G401 (cell line): ENCODE data around the gene CREBBP. TPM values are rescaled to one million over a fixed set of nuclear protein-coding genes. Genes with fewer than 3 reads are reported as not detected.

ENCODE experiments used
- DNase-seq: peaks from one replicate; pipeline ENCODE4 v3.0.0-alpha.2; 2015; ENCODE audit warnings: low spot score
- in situ Hi-C: cut with HindIII; loops from 2 replicates; pipeline ENCODE4 v1.10.0; 2016; ENCODE audit warnings: low sequenced_read_pairs, mixed read lengths
- total RNA-seq: library from RNA; depleted of rRNA; stranded (reverse); fragments of >200 nt; shearing (Covaris generic); gene quantifications from 2 replicates; pipeline ENCODE4 v1.2.3, GENCODE V29; 2014

Gene CREBBP
- total RNA-seq, 1 experiment from 2014 or later, result 8.6 TPM

GRCh38 chr16:3807425-3808123 lies 72.9 kb downstream of the CREBBP start:
- no peak for DNase-seq

DNA sequence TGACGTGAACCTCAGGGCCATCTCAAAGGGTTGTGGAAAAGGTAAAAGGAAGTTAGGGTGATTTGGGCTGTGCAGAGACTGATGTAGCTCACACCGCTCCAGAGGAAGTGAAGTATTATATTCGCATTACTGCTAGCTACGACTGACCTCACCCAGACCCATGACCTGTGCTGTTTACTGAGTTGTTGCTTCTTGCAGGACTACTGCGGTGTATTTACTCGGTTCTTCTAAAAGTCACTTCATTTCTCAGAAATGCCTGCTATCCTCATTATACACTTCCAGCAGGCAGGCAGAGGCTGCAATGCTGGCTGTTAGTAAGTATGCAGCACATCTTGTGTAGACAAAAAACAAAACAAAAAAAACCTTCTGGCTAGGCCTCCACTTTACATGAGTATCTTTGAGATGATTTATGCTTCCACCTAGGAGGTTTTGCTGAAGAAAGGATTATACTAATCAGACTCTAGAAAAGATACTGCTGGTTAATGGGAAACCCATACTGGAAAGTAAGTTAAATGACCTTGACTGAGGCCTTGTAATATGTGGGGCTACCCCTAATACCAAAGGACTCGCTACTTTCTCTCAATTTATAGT lies 76.0 kb downstream of the CREBBP start:
- in situ Hi-C loops, result no loop called here
- no peak for DNase-seq

More at GRCh38 chr16:3807425-3808123, 72.9 kb downstream of the CREBBP start:
- in situ Hi-C loops, result no loop called here

GRCh38 chr16:3800477-3801270 lies 79.8 kb downstream of the CREBBP start:
- in situ Hi-C loops, result no loop called here
- DNase-seq, result no peak

DNA sequence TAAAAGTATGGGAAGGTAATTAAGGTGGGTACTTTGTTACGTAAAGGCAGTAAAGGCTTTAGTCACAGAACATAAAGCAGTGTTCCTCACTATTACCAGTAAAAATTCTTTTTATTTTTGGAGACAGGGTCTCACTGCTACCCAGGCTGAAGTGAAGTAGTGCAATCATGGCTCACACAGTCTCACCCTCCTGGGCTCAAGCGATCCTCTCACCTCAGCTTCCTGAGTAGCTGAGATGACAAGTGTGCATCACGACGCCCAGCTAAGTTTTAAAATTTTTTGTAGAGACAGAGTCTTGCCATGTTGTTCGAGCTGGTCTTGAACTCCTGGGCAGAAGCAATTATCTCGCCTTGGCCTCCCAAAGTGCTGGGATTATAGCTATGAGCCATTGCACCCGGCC lies 80.5 kb downstream of the CREBBP start:
- in situ Hi-C loops, result no loop called here
- DNase-seq, result no peak

DNA sequence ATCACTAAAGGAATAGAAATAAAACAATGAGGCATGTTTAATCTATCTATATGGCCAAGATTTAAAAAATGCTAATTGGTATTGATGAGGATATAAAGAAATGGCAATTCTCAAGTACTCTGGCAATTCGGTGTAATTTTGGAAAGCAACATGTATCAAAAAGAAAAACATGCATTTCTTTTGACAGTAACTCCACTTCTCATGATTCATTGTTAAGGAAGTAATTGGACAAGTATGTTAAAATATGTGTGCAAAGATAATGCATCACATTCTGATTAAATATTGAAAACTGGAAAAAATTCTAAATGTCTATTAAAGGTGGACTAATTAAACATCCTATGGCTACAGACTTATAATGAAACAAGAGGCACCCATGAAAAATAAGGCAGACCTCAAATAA lies 81.2 kb downstream of the CREBBP start:
- DNase-seq, result no peak

GRCh38 chr16:3798838-3799237 lies 81.7 kb downstream of the CREBBP start:
- DNase-seq, result no peak
- in situ Hi-C loops, result no loop called here

More for the DNA sequence above, 81.2 kb downstream of the CREBBP start:
- in situ Hi-C loops, result no loop called here

GRCh38 chr16:3797904-3798811 lies 82.4 kb downstream of the CREBBP start:
- peak; percentile 37 for DNase-seq
- in situ Hi-C loops, result no loop called here

DNA sequence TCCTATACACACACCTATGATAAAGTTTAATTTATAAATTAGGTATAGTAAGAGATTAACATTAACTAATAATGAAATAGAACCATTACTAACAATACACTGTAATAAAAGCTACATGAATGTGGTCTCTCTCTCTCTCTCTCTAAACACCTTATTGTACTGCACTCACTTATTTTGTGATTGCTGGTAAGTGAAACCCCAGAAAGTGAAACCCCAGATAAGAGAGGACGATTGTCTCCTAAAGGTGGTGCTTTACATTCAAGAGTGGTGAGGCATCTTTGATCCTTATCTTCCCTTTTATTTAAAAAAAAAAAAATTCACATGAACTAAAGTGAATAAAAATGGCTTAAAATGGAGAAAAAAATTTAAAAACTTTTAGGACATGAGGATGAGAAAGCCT lies 83.0 kb downstream of the CREBBP start:
- no peak for DNase-seq
- in situ Hi-C loops, result no loop called here

DNA sequence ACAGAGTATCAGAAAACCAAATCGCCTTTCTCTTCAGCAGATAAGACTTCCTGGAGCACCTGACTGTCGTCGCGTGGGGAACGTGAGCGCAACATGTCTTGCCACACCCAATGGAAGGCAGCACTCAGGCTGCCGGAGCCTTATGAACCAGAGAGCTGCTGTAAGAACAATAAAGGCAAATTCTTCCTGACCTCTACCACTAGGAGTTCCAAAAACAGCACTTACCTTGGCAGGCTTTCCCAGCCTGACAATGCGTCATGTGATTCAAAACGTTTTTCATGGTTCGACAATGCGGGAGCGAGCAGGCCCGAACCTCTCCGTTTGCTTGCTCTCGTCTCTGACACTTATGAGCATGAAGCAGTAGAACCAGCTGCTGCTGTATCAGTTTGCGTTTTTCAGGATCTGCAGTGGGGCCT lies 87.3 kb downstream of the CREBBP start:
- in situ Hi-C loops, result no loop called here
- DNase-seq, result peak; percentile 57

DNA sequence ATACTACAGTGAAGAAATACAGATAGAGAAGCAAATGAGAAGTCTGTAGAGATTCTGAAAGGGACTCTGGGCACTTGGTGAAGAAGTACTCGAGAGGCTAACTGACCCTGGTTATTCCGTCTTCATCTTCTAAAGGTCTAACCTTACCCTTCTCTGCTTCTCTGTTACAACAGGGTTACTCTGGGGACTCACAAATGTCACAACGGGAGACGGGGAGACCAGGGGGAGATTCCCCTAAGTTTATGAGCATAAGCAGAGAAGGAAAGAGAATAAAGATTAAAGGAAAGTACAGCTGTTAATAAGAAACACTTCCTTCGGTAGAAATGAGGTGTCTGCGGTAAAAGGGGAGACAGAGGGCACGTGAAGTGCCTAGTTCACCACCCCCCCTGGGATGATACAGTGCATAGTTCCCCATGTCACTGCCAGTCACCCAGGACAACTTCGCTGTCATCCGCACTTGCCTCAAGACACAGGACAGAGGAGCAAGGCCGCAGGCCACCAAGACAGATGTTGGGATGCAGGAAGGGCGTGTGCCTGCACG lies 88.0 kb downstream of the CREBBP start:
- no peak for DNase-seq
- in situ Hi-C loops, result no loop called here

DNA sequence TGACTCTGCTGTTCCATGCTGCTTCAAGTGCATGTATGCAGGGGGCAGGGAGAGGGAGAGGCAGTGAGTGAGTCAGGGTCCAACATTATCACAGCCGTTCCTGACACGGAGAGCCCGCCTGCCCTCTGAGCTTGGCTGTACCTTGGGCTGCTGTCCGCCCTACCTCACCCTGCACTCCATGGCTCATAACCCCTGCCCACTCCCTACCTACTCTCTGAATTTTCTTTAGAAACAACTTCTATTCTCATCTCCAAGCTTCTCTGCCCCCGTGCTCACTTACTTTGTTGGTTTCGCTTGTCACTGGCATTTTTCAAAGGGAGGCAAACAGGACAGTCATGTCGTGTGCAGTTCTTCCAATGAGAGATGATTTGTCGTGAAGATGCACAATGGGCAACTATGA lies 88.8 kb downstream of the CREBBP start:
- DNase-seq, result no peak
- in situ Hi-C loops, result no loop called here

GRCh38 chr16:3789375-3790099 lies 91.0 kb downstream of the CREBBP start:
- DNase-seq, result no peak
- in situ Hi-C loops, result no loop called here

DNA sequence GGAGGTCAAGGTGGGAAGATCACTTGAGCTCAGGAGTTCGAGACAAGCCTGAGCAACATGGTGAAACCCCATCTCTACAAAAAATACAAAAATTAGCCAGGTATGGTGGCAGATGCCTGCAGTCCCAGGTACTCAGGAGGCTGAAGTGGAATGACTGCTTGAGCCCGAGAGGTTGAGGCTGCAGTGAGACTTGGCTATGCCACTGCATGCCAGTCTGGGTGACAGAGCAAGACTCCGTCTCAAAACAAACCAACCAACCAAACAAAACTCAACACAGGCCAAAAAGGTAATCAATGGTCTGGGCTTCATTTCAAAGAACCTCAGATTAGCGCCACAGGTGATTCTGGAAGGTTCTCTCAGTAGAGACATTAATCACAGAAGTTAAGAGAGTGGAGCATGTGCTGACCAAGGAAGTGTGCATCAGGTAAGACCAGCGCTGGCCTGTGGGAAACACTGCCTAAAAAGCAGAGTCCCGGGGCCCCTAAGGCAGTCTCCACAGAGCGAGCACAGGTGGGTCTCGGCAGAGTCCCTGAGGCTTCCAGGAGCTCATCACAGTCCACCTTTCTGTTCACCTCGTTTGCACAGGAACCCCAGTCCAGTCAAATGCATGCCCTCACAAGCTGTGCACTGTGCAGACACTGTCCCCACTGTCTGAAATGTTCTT lies 91.7 kb downstream of the CREBBP start:
- in situ Hi-C loops, result no loop called here

DNA sequence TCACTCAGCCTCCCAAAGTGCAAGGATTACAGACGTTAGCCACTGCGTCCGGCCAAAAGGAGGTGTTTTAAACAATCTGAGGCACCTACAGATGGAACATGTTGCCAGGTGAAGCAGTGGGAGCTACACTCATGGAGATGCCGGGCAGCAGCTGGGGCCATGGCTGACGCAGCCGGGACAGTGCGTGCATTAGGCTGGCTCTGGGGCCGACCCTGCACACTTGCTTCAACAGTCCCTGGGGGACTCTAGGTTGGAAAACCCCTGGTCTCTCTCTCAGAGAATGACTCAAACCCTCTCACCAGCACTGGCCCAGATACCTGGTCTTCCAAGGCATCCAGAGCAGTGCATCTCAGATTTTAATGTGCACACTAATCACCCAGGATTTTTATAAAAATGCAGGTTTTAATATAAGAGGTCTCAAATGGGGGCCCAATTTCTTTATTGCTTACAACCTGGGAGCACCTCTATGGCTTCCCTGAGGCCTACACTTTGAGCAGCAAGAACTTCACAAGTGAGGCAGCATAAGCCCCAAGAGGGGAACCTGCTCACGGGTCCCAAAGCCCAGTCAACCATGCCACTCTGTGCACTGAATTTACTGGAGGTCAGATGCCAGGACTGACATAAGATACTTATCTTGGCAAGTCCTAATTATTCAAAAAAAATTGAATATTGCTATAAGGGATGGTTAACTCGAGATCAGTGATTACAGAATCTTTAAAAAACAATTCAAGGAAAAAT lies 92.4 kb downstream of the CREBBP start:
- in situ Hi-C loops, result no loop called here
- DNase-seq, result no peak

More for the DNA sequence above, 91.7 kb downstream of the CREBBP start:
- no peak for DNase-seq

GRCh38 chr16:3785413-3785812 lies 95.1 kb downstream of the CREBBP start:
- in situ Hi-C loops, result no loop called here
- DNase-seq, result peak; percentile 40

DNA sequence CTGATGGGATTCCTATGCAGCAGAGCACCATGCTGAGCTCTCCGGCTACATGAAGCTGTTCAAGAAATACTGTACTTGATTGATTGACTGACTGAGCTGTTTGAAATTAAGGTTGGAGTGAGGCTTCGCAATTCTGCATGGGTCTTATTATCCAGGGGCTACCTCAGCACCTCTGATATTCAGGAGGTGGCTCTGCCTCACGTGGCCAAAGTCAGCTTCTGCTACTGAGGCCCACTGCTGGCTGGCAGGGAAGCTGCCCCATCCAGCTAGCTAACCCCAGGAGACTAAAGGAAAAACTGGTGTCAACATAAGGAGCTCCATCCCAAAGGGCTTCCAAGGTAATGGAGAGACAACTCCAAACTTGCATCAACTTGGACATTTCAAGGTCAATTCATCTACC lies 97.0 kb downstream of the CREBBP start:
- in situ Hi-C loops, result no loop called here

GRCh38 chr16:3782566-3782965 lies 97.9 kb downstream of the CREBBP start:
- no peak for DNase-seq
- in situ Hi-C loops, result no loop called here

More for the DNA sequence above, 97.0 kb downstream of the CREBBP start:
- no peak for DNase-seq
